Islet precursor cell (in vitro differentiated cells): ENCODE data around the gene CCDC201.
"Not testable (repeated sequence)": the region's sequence is repeated elsewhere in the genome, so short reads cannot be mapped to it uniquely, and the experiment has no call there.

Experiments
- DNase-seq: peaks from one replicate; pipeline ENCODE4 v3.0.0-alpha.2; 2018

The CCDC201 gene

GRCh38 chr7:45813771-45814170 is 59.1 kb downstream of the CCDC201 start:
- peak; percentile 21 for DNase-seq

- peak; percentile 36 for DNase-seq
Observed at GRCh38 chr7:45812946-45813345, 59.9 kb downstream of the CCDC201 start.

- DNase-seq = peak; percentile 45
Observed at GRCh38 chr7:45811652-45812234, 61.1 kb downstream of the CCDC201 start.

DNA sequence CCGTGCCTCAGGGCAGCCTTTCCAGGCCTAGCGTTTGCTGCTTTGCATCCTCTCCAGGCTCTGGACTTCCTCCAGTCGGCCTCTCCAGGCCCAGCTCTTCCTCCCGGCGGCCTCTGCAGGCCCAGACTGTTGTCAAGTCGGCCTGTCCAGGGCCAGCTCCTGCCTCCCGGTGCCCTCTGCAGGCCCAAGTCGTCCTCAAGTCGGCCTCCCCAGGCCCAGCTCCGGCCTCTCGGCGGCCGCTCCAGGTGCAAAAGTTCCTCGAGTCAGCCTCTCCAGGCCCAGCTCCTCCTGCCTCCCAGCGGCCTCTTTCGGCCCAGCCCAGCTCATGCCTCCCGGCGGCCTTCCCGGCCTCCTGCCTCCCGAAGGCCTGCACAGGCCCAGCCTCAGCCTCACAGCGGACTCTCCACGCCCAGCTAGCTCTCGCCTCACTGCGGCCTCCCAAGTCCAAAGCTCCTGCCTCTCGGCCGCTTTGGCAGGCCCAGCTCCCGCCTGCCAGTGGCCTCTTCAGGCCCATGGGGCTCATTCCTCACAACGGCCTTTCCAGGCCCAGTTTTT is 62.4 kb downstream of the CCDC201 start:
- not testable (repeated sequence) for DNase-seq
